Muscle of arm (tissue), 14 donors: ENCODE measurements around the gene EFNA4. TPM values are rescaled to one million over a fixed set of nuclear protein-coding genes. Genes with fewer than 3 reads are reported as not detected.

Experiments used
- DNase-seq: peaks from one replicate; pipeline ENCODE4 v3.0.0-alpha.2; 2013
- long read RNA-seq, 11 donors: transcript quantifications; one replicate each; lab custom pipeline, GENCODE V29; 2026
- polyA plus RNA-seq, 12 donors: library from polyadenylated mRNA; unstranded; fragments of 120-200 nt; gene quantifications; one replicate each; pipeline ENCODE4 v1.2.1, GENCODE V29; 2013; ENCODE audit not compliant: insufficient read length in 12 of 12

EFNA4 gene
- polyA plus RNA-seq: 10 to 100 TPM in 3 of 12 donors, 1 to 10 TPM in 8, not detected in 1; 4.7 to 12.1 (median 6.5) TPM
- long read RNA-seq, donor 1, transcript EFNA4-202 (4 exons, 1,263 nt): major isoform, 13 of 14 reads
- long read RNA-seq, donor 1, partial matches to known transcripts: 0 of 14 reads
- long read RNA-seq, donor 1, other reads (novel, unspliced or antisense): 0 of 14 reads
- long read RNA-seq, donor 2, transcript EFNA4-202 (4 exons, 1,263 nt): major isoform, 5 of 6 reads
- long read RNA-seq, donor 2, partial matches to known transcripts: 0 of 6 reads
- long read RNA-seq, donor 2, other reads (novel, unspliced or antisense): 0 of 6 reads
- long read RNA-seq, donor 3, partial matches to known transcripts: 0 of 2 reads
- long read RNA-seq, donor 3, other reads (novel, unspliced or antisense): 0 of 2 reads
- long read RNA-seq, donor 4, partial matches to known transcripts: 0 of 1 reads
- long read RNA-seq, donor 4, other reads (novel, unspliced or antisense): 0 of 1 reads
- long read RNA-seq, donor 5, partial matches to known transcripts: 0 of 2 reads
- long read RNA-seq, donor 5, other reads (novel, unspliced or antisense): 0 of 2 reads
- long read RNA-seq, donor 6, partial matches to known transcripts: 0 of 2 reads
- long read RNA-seq, donor 6, other reads (novel, unspliced or antisense): 0 of 2 reads
- long read RNA-seq, donor 7, partial matches to known transcripts: 0 of 3 reads
- long read RNA-seq, donor 7, other reads (novel, unspliced or antisense): 0 of 3 reads
- long read RNA-seq, donor 8, partial matches to known transcripts: 0 of 3 reads
- long read RNA-seq, donor 8, other reads (novel, unspliced or antisense): 0 of 3 reads
- long read RNA-seq, donor 9, partial matches to known transcripts: 0 of 3 reads
- long read RNA-seq, donor 9, other reads (novel, unspliced or antisense): 0 of 3 reads
- long read RNA-seq, donor 10, partial matches to known transcripts: 0 of 3 reads
- long read RNA-seq, donor 10, other reads (novel, unspliced or antisense): 0 of 3 reads
- long read RNA-seq, donor 11, partial matches to known transcripts: 0 of 4 reads
- long read RNA-seq, donor 11, other reads (novel, unspliced or antisense): 0 of 4 reads

GRCh38 chr1:155063550-155064110 lies at the start of gene EFNA4:
Gene EFNA4 (plus strand): TSS chr1:155063740. CDS start chr1:155063824, 84 bp downstream.
- DNase-seq: peak; percentile 92

- DNase-seq: no peak
Observed at GRCh38 chr1:155014709-155015508, 48.6 kb upstream of the EFNA4 start.

- DNase-seq: no peak
Observed at GRCh38 chr1:155015527-155016230, 47.9 kb upstream of the EFNA4 start.

- DNase-seq: no peak
Observed at GRCh38 chr1:155016231-155016831, 47.2 kb upstream of the EFNA4 start.

GRCh38 chr1:155017041-155017945 lies 46.2 kb upstream of the EFNA4 start:
- DNase-seq: peak; percentile 86

- no peak for DNase-seq
Observed at GRCh38 chr1:155017946-155018316, 45.6 kb upstream of the EFNA4 start.

- DNase-seq: no peak
Observed at GRCh38 chr1:155018617-155019348, 44.8 kb upstream of the EFNA4 start.

- DNase-seq: no peak
Observed at GRCh38 chr1:155019377-155020245, 43.9 kb upstream of the EFNA4 start.

- DNase-seq: no peak
Observed at GRCh38 chr1:155022136-155022926, 41.2 kb upstream of the EFNA4 start.

GRCh38 chr1:155022927-155023236 lies 40.7 kb upstream of the EFNA4 start:
- no peak for DNase-seq

- DNase-seq: no peak
Observed at GRCh38 chr1:155023627-155024026, 39.9 kb upstream of the EFNA4 start.

- DNase-seq: no peak
Observed at GRCh38 chr1:155024315-155024714, 39.2 kb upstream of the EFNA4 start.

- no peak for DNase-seq
Observed at GRCh38 chr1:155026154-155026553, 37.4 kb upstream of the EFNA4 start.

GRCh38 chr1:155026588-155026987 lies 37.0 kb upstream of the EFNA4 start:
- DNase-seq: no peak

- no peak for DNase-seq
Observed at GRCh38 chr1:155029513-155030242, 33.9 kb upstream of the EFNA4 start.
